Cardiac muscle cell (in vitro differentiated cells and primary cell): ENCODE data around the gene HK3. TPM values are rescaled to one million over a fixed set of nuclear protein-coding genes. Genes with fewer than 3 reads are reported as not detected.

ENCODE experiments used
- DNase-seq, 2 donors: peaks; one replicate each; pipeline versions ENCODE4 v3.0.0 to v3.0.0-alpha.2; 2010 to 2017; ENCODE audit warnings: low read depth in 1 of 2, low spot score in 1 of 2
- H3K27ac ChIP-seq: fragments of 200-600 bp; sonication (generic); 2 replicates; pipeline ENCODE4 v1.5.1; 2016
- H3K27me3 ChIP-seq: fragments of 200-600 bp; sonication (generic); 2 replicates; pipeline ENCODE4 v1.6.0; 2016; ENCODE audit warnings: control low read depth
- H3K36me3 ChIP-seq: fragments of 200-600 bp; sonication (generic); 2 replicates; pipeline ENCODE4 v1.5.1; 2016; ENCODE audit warnings: control low read depth
- H3K4me1 ChIP-seq: fragments of 200-600 bp; sonication (generic); 2 replicates; pipeline ENCODE4 v1.8.1; 2017; ENCODE audit warnings: low read depth, mild to moderate bottlenecking, mixed run types
- H3K4me3 ChIP-seq: fragments of 200-600 bp; sonication (generic); 2 replicates; pipeline ENCODE4 v1.5.1; 2016; ENCODE audit warnings: mild to moderate bottlenecking
- H3K9me3 ChIP-seq: fragments of 200-600 bp; sonication (generic); 2 replicates; pipeline ENCODE4 v1.5.1; 2017; ENCODE audit warnings: low read depth, mild to moderate bottlenecking, control low read depth
- CTCF ChIP-seq: IDR thresholded peaks from 2 replicates; pipeline ENCODE4 v1.5.1; 2012; ENCODE audit warnings: low read depth, mild to moderate bottlenecking, low read length
- polyA plus RNA-seq: library from polyadenylated mRNA; unstranded; fragments of >200 nt; fragmentation: Nextera tagmentation; extraction: Ambion mirVana; gene quantifications from 2 replicates; pipeline ENCODE4 v1.2.1, GENCODE V29; 2016
- total RNA-seq: library from RNA; depleted of rRNA; stranded (reverse); fragments of >200 nt; gene quantifications from 2 replicates; pipeline ENCODE4 v1.2.3, GENCODE V29; 2016

HK3 gene
- total and polyA plus RNA-seq, 2 experiments from 2014 or later = not detected

- no peak for DNase-seq
- Histone ChIP-seq H3K36me3 (no peaks in the 10 kb centered on the region), H3K9me3 (no peaks in the 10 kb centered on the region)
Measured at GRCh38 chr5:176853151-176853778, 45.9 kb downstream of the HK3 start.

GRCh38 chr5:176851871-176852658, 47.1 kb downstream of the HK3 start:
- Histone ChIP-seq H3K9me3 (no peaks in the 10 kb centered on the region), H3K4me1 (no peaks in the 10 kb centered on the region), H3K27ac (no peak overlapping the region), H3K4me3 (no peak overlapping the region), H3K36me3 (no peaks in the 10 kb centered on the region), H3K27me3 (no peaks in the 10 kb centered on the region)
- TF ChIP-seq CTCF = no peak
- no peak for DNase-seq

More at GRCh38 chr5:176853151-176853778, 45.9 kb downstream of the HK3 start:
- TF ChIP-seq CTCF = no peak
- no peaks in the 10 kb centered on the region for H3K4me1 ChIP-seq
- H3K27me3 ChIP-seq = no peaks in the 10 kb centered on the region
- no peak overlapping the region for H3K27ac ChIP-seq
- H3K4me3 ChIP-seq = no peak overlapping the region

- H3K27ac ChIP-seq = no peak overlapping the region
- H3K4me1 ChIP-seq = no peaks in the 10 kb centered on the region
- no peaks in the 10 kb centered on the region for H3K36me3 ChIP-seq
- no peak overlapping the region for H3K4me3 ChIP-seq
- H3K9me3 ChIP-seq = no peaks in the 10 kb centered on the region
- DNase-seq = no peak
- TF ChIP-seq CTCF = no peak
- no peaks in the 10 kb centered on the region for H3K27me3 ChIP-seq
Measured at GRCh38 chr5:176851380-176851779, 47.8 kb downstream of the HK3 start.

- no peak for DNase-seq
- Histone ChIP-seq H3K27me3 (no peaks in the 10 kb centered on the region), H3K4me1 (no peaks in the 10 kb centered on the region), H3K4me3 (no peak overlapping the region), H3K27ac (no peak overlapping the region), H3K36me3 (no peaks in the 10 kb centered on the region), H3K9me3 (no peaks in the 10 kb centered on the region)
- TF ChIP-seq CTCF = no peak
Measured at GRCh38 chr5:176850371-176851245, 48.5 kb downstream of the HK3 start.

- no peaks in the 10 kb centered on the region for H3K27me3 ChIP-seq
- no peak for TF ChIP-seq CTCF
- H3K9me3 ChIP-seq = no peaks in the 10 kb centered on the region
- no peak overlapping the region for H3K4me3 ChIP-seq
- H3K36me3 ChIP-seq = no peaks in the 10 kb centered on the region
- H3K27ac ChIP-seq = no peak overlapping the region
- no peaks in the 10 kb centered on the region for H3K4me1 ChIP-seq
- no peak for DNase-seq
Measured at GRCh38 chr5:176849611-176850227, 49.4 kb downstream of the HK3 start.
